SU-DHL-6 (cell line): ENCODE results near the gene GIMAP5.

Experiments
- EZH2phosphoT487 ChIP-seq: fragments of 200-600 bp; sonication (generic), shearing (Covaris generic); conservative IDR thresholded peaks from 2 replicates; pipeline ENCODE4 v1.6.1; 2018; ENCODE audit warnings: mild to moderate bottlenecking, antibody characterized with exemption, low read length, moderate library complexity, mixed read lengths
- TF ChIP-seq, protein P1 (sequence below): fragments of 200-600 bp; sonication (generic); IDR thresholded peaks from one replicate; pipeline ENCODE4 v1.5.1; 2017; ENCODE audit warnings: antibody characterized with exemption, mild to moderate bottlenecking, low read length, moderate library complexity; ENCODE audit not compliant: insufficient read depth, poor library complexity, severe bottlenecking

DNA sequence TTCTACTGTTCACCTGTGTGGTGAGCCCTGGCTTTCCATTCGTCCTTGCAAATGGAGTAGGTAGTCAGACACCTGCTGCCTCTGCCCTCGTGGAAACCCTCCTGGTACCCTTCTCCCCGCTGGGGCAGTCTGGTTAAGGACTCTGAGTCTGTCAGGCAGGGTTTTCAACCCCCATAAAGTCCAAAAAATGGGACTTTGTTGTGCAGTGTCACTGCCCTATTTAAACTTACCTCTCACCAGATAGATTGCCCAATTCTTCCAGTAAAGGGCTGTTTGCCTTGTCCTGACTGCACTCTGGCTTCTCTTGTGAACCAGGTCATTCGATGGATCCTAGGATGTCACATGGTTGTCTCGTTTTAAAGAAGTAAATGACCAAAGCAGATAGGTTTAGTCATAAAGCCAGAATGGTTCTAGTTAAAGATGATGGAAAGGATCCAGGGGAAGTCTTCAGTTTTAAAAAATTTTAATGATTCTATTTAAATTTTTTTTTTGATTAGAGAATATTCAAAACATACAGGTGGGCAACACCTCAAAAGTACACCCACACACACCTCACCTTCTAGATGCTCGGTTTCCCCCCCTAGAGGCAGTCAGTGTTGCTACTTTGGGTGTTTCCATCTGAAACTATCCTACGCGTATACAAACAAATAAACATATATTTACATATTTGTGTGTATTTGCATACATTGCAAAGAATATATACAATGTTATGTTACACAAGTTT, 41.0 kb downstream of the GIMAP5 start:
- TF ChIP-seq, protein P1, sequence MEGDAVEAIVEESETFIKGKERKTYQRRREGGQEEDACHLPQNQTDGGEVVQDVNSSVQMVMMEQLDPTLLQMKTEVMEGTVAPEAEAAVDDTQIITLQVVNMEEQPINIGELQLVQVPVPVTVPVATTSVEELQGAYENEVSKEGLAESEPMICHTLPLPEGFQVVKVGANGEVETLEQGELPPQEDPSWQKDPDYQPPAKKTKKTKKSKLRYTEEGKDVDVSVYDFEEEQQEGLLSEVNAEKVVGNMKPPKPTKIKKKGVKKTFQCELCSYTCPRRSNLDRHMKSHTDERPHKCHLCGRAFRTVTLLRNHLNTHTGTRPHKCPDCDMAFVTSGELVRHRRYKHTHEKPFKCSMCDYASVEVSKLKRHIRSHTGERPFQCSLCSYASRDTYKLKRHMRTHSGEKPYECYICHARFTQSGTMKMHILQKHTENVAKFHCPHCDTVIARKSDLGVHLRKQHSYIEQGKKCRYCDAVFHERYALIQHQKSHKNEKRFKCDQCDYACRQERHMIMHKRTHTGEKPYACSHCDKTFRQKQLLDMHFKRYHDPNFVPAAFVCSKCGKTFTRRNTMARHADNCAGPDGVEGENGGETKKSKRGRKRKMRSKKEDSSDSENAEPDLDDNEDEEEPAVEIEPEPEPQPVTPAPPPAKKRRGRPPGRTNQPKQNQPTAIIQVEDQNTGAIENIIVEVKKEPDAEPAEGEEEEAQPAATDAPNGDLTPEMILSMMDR: no peak
- TF ChIP-seq EZH2phosphoT487: no peak
